ENCODE data around the gene ARHGEF40.

The ARHGEF40 gene

DNA sequence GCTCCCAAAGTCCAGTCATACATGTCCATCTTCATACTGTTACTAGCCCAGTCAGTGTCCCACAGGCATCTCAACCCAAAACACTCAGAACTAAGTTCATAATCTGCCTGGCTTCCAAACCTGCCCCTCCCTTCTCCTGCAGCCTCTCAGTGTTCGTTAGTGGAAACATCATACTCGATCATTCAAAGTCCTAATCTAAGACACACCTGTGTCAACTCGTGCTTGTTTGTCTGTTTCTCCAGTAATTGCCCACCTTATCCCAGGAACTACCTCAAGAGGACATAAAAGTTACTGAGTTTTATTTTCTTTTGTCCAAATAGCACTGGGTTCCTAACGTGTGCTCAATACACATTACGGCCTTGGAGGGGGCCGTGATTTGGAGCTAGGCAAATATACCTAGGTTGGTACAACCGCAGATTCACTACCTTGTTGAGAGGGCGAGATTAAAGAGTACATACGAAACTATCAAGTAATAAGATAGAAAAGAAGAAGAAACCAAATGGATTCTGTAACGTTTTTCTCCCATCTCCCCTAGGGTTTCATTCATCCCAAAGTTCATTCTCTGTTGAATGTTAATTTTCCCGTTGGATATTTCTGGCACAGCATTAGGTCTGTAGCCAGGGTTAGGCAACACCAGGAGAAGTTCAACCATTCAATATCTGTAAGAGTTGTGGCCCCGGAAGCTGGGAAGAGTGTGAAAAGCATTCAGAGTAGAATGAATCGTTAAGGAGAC, 9.3 kb upstream of the ARHGEF40 start:
- no peak for DNase-seq

DNA sequence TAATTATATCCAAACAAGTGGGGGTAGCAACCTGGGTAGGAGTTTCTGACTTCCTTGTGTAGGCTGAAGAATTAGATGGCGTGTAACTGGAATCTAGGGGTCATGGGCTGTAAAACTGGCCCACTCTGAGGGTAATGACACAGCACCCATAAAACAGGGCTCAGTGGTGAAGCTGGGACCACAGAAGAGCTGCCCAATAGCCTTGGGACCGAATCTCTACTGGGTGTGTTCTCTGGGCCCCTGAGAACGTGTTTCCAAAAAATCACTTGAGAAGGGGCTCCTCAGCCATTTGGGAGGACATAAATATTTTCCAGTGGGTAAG, 8.8 kb upstream of the ARHGEF40 start:
- no peak for DNase-seq

DNA sequence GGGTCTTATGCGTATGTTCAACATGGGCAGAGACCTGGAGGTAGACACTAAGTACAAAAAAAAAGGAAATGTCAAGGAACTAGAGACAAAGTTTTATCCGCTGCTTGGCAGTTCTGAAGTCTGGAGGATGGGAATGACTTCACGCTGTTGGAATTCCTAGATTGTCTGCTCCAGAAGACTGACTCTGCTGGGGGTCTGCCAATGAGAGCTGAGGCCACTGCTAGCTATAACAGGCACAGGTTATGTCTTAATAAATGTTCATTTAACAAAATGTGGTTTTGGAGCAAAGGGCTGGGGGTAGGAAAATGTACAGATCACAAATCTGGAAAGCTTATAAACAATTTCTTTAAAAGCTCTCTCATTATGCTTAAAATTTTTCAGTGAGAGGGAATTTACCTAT, 6.6 kb upstream of the ARHGEF40 start:
- no peak for DNase-seq

DNA sequence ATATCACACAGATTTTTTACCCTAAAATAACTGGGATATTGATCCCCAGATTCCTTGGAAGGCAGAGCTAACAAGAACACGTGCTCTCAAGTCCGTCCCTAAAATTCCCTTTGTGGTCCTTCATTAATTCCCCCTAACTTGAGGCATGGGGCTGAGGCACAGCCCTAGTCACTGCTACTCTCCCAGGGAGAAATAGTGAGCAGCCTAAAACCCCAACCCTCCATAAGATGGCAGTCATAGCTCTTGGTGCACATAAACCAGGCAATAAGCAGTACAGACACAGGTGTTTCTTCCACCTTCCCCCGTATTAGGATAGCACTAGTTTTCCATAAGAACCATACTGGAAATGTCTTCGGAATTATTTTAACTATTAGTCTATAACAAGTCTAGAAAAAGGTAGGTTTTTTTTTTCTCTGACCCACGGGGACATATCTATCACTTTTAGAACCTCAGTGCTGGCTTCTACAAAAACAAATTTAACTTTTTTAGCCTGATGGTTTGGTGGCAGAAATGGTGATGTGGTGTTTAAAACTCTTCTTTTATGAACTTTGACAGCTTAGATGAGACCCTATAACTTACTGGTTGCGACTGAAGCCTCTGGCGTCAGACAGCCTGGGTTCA, 3.1 kb upstream of the ARHGEF40 start:
- DNase-seq = peak; percentile 27

DNA sequence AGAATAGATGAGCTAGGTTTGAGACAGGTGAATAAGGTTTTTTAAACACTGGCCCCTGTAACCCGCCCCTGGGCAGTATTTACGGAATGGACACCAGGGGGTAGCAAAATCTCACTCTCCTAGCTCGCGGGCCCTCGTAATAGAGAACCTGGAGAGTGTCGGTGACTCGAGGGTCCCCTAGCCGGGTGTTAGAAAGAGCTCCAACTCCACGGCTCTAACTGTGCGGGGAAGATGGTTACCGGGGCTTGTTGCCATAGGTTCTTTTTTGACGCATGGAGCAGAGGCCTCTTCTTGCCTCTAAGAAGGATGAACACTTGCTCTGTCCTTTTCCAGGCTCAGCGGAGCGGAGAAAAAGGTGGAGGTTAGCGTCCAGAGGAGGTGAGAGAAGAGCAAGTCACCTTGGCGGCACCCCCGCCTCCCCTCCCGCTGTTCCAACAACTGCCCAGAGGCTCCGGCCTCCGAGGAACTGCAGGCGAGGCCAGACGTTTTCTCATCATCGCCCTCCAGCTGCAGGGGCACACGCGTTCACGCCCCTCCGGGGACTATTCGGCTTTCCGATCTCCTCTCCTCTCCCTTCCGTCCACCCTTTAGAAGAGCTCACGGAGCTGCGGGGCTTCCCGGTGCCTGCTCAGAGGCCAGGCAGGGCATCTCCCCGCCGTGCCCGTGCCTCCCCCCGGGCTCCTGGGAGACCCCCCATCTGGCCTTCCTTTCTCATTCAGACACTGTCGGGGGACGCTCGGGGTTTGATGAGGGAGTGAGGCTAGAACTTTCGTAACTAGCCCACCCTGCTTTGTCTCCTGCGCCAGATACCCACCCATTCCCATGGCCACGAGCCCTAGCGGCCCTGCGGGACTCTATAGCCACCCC, 1.4 kb upstream of the ARHGEF40 start:
- peak; percentile 65 for DNase-seq

DNA sequence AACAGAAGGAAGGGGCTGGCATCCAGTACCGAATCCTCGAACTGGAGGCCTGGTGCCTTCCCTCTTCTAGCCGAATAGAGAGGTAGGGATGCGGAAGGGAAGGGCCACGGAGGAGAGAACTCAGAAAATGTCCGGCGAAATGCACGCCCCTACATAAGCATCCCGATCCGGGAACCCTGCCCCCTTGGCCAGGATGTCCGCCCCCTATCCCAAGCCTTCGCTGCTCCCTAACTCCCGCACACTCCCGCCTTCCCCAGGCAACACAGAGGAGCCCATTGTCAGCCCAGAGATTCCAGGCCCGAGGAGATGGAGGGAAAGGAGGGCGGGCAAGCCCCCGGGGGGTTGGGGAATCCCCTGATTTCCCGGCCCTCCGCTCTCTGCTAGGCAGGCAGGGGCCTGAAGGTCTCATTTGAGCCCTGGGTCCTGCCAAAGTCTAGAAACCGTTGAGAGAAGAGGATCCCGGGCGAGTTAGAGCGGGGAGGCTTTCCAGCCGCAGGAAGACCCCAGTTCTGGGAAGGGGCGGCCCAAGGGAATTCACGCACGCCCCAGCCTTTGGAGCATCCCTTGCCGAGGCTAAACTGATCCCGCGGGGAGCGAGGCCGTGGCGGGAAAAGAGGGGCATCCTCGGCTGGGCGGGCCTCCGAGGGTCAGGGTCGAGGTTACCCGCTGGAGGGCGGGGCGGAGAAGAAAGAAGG, 569 bp upstream of the ARHGEF40 start:
- peak; percentile 32 for DNase-seq

DNA sequence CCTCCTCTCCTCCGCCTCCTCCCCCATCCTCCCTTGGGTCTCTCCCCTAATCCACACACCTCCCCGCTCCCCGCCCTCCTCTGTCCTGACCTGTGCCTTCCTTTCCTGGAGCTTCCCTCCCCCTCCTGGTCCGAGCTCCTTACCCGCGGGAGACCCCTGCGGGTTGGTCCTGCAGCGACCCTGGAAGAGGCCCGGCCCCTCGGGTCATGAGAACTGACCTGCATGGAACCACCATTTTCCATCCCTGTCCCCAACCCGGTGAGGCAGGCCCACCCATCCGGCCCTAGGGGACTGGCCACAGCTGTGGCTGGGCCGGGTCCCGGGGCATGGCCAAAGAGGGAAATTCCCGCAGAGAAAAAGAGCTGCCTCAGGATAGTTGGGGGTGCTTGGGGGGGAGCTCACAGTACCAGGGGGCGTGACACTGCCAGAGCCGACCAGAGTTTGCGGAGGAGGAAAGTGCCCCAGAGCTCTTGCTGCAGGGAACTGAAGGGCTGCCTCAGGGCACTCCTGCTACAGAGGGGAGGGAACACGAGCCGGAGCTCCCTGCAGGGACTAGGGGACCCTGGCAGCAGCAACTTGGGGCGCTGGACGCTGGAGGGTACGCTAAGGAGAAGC, 613 bp downstream of the ARHGEF40 start:
- DNase-seq = peak; percentile 44

DNA sequence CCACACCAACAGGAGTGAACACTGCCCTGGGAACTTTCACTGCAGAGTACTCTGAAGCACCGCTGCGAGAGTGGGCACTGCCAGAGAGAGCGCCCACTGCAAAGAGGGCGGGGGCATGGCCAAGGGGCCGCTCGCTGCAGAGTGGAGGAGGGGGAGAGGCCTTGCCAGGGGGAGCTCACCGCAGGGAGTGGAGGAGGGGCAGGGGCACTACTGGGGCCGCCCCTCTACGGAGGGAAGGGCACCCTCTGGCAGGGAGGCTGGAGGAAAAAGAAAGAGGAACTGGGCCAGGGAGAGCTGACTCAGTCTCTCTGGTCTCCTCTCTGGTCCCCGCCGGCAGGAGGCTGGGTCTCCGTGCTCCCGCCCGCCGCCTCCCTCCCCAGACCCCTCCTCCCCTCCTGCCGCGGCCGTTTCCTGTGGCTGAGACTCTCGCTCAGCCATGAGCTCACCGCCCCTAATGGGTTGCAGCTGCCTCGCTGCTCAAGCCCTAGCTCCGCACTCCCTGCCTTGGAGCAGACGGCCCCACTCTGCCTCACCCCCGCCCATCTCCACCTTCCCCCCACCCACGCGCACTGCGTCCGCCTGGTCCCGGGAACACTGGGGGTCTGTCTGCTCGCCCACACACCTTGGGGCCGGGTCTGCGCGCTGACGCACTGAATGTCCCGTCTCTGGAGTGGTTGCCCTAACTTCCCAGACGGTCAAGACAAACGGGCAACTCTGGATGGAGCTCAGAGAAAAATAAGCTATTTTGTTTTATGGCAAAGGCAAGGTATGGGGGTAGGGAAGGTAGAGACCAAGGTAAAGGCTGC, 1.3 kb downstream of the ARHGEF40 start:
- peak; percentile 79 for DNase-seq

DNA sequence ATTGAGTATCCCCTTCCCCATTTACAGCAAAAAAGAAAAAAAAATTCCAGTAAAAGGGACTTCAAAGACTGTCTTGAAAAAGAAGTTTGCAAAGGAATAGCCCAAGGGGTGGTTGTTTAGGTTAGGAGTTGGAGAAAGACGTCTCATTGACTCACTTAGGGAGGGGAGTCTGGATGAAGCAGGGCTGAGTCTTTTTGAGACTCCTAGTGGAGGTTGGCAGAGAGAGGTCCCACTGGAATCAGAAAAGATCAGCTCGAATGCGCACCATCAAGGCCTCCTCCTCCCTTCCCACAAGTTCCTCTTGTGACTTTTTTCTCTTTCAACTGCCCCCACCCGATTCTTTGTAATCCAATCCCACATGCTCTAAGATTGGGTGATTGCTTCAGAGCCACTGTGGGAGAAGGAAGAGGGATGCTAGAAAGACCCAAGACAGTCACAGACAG, 1.9 kb downstream of the ARHGEF40 start:
- DNase-seq = no peak

DNA sequence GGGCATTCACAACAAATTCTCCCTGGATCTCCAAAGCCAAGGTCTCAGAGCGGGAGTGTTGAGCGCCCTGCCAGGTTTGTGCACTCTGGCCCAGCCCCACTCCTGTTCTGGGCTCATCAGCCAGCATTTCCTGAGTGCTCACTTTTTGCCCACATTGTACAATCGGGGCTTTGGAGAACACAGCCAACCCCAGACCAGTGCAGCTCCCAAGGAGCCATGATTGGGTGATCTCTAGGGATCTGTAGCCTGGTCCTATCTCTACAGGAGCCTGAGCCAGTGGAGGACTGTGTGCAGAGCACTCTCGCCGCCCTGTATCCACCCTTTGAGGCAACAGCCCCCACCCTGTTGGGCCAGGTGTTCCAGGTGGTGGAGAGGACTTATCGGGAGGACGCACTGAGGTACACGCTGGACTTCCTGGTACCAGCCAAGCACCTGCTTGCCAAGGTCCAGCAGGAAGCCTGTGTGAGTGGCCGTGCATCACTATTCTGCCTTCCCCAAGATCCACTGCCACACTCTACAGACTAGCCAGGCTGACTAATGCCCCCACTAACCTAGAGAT, 2.8 kb downstream of the ARHGEF40 start:
- peak; percentile 49 for DNase-seq

DNA sequence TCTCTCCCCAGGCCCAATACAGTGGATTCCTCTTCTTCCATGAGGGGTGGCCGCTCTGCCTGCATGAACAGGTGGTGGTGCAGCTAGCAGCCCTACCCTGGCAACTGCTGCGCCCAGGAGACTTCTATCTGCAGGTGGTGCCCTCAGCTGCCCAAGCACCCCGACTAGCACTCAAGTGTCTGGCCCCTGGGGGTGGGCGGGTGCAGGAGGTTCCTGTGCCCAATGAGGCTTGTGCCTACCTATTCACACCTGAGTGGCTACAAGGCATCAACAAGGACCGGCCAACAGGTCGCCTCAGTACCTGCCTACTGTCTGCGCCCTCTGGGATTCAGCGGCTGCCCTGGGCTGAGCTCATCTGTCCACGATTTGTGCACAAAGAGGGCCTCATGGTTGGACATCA, 3.8 kb downstream of the ARHGEF40 start:
- no peak for DNase-seq

DNA sequence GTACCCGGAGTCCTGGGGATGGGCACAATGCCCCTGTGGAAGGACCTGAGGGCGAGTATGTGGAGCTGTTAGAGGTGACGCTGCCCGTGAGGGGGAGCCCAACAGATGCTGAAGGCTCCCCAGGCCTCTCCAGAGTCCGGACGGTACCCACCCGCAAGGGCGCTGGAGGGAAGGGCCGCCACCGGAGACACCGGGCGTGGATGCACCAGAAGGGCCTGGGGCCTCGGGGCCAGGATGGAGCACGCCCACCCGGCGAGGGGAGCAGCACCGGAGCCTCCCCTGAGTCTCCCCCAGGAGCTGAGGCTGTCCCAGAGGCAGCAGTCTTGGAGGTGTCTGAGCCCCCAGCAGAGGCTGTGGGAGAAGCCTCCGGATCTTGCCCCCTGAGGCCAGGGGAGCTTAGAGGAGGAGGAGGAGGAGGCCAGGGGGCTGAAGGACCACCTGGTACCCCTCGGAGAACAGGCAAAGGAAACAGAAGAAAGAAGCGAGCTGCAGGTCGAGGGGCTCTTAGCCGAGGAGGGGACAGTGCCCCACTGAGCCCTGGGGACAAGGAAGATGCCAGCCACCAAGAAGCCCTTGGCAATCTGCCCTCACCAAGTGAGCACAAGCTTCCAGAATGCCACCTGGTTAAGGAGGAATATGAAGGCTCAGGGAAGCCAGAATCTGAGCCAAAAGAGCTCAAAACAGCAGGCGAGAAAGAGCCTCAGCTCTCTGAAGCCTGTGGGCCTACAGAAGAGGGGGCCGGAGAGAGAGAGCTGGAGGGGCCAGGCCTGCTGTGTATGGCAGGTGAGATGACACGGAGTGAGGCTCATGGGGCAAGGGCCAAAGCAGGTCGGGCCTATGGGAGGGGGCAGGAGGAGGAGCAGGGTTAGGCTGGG, 4.5 kb downstream of the ARHGEF40 start:
- DNase-seq = no peak

DNA sequence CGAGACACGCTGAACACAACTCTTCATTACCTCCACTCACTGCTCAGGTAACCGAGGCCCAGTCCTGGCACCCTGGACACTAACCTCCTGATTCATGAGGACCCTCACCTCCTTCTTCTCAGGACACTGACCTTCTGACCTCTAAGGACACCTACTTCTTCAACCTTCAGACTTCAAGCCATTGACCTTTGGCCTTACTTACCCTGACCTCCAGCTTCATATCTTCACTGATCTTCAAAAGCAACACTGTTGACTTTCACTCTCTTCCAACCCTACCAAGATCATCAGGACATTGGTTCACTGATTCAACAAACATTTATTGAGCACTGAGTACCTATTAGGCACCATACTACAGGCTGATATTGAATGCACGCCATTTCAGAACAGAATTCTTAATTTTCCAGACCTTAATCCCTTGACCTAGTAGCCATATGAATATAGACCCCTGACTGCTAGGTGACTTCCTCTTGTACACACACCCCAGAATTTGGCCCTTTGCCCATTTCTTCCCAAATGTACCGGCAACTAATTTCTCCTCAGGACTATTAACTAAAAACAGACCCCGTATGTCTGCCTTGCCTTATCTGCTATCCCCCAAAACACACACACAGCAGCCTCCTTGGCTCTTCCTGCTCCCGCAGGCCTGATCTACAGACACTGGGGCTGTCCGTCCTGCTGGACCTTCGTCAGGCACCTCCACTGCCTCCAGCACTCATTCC, 5.8 kb downstream of the ARHGEF40 start:
- DNase-seq = no peak

DNA sequence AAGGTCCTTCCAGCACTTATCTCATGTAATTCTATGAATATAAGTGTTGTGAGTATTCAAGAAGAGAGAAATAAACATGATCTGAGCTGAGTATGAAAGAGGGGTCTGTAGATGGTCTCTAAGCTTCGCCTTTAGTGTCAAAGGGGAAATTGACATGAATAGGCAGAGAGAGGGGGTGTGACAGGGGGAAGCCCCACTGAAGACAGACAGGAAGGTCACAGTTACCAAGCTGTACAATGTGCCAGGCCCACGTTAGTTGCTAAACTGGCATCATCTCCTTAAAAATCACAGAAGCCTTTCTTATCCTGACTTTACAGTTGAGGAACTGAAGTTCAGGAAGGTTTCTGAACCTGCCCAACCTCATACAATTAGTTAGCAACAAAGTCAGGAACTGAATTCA, 7.6 kb downstream of the ARHGEF40 start:
- no peak for DNase-seq

DNA sequence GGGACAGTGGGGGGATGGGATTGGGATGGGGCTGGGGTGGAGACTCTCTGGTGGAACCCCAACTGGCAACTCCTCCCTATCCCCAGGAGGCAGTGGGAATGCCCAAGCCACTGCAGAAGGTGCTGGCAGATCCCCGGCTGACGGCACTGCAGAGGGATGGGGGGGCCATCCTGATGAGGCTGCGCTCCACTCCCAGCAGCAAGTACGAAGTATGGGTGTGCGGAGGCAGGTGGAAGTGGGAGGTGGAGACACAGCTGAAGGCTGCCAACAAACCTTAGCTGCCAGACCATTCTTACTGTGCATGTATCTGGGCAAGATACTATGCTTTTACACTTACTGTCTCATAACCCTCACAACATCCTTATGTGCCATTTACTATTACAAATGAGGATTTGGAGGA, 8.2 kb downstream of the ARHGEF40 start:
- no peak for DNase-seq

DNA sequence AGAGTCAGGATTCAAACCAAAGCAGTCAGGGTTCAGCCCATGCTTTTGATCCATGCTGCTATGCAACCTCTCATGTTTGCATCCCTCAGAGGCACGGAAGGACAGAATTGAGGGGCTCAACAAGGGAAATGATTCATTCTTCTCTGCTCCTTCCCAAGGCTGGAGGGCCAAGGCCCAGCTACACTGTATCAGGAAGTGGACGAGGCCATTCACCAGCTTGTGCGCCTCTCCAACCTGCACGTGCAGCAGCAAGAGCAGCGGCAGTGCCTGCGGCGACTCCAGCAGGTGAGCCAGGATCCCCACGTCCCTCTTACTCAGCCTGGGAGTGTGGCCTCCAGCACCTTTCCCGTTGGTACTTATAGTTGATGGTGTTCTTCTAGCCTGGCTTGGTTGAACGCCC, 8.6 kb downstream of the ARHGEF40 start:
- DNase-seq = no peak

DNA sequence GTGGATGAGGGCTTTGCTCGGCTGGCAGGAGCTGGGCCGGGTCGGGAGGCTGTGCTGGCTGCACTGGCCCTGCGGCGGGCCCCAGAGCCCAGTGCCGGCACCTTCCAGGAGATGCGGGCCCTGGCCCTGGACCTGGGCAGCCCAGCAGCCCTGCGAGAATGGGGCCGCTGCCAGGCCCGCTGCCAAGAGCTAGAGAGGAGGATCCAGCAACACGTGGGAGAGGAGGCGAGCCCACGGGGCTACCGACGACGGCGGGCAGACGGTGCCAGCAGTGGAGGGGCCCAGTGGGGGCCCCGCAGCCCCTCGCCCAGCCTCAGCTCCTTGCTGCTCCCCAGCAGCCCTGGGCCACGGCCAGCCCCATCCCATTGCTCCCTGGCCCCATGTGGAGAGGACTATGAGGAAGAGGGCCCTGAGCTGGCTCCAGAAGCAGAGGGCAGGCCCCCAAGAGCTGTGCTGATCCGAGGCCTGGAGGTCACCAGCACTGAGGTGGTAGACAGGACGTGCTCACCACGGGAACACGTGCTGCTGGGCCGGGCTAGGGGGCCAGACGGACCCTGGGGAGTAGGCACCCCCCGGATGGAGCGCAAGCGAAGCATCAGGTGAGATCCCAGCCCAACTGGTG, 11.5 kb downstream of the ARHGEF40 start:
- DNase-seq = no peak

DNA sequence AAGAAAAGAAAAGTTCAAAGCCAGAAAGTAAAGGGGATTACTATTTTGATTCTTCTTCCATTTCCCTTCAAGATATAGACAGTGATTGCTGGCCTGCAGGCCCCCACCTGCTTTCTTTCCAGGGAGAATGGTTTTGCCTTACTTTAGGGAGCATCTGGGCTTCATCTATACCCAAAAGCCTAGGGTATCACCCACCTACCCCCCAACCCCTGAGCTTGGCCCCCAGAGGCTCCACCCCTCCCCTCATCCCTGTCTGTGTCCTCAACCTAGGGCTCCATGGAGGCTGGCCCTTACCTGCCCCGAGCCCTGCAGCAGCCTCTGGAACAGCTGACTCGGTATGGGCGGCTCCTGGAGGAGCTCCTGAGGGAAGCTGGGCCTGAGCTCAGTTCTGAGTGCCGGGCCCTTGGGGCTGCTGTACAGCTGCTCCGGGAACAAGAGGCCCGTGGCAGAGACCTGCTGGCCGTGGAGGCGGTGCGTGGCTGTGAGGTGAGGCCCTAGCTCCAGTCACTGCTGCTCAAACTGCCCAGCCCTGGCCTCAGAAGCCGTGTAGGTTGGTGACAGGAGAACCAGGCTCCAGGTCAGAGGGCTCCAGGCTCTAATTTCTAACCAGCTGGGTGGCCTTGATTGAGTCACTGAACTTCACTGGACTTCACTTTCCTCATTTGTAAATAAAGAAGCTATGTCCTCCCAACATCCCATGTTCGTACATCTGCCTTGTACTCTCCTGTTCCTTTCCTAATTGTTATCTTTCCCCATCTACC, 13.6 kb downstream of the ARHGEF40 start:
- DNase-seq = no peak

DNA sequence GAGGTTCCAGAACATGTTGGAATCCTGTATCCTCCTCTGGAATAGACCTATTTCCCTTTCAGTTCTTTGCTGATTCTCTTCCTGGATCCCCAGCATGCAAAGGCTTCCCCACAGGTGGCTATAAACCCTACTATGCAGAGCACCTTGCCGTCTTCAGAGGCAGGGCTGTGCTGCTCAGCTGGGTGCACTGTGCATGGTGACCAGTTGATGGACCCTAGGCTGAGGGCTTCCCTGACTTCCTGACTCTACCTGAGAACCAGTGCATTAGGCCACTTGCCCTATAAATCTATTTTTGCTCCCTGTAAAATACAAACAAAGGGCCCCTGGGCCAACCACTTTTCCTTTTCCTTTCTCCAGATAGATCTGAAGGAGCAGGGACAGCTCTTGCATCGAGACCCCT, 14.3 kb downstream of the ARHGEF40 start:
- no peak for DNase-seq
